Measurements from ENCODE around the gene XCR1.

The XCR1 gene

GRCh38 chr3:45991341-45991740 is 35.9 kb downstream of the XCR1 start:
- H3K9me3 ChIP-seq (ENCODE audit: control insufficient read depth, low read length), result no peaks in the 10 kb centered on the region

GRCh38 chr3:45990181-45990580 is 37.1 kb downstream of the XCR1 start:
- Histone ChIP-seq H3K4me3 (ENCODE audit: extremely low read depth, insufficient read depth, low read length, poor library complexity, severe bottlenecking) (no peak overlapping the region), H3K27ac (ENCODE audit: low read depth, low read length, severe bottlenecking) (no peak overlapping the region), H3K4me1 (ENCODE audit: control insufficient read depth, insufficient read depth, low read length, poor library complexity, severe bottlenecking) (peaks cover 42% of the 10 kb centered on the region), H3K36me3 (ENCODE audit: control insufficient read depth, insufficient read depth, low read length) (peaks cover 4% of the 10 kb centered on the region), H3K9me3 (ENCODE audit: control insufficient read depth, low read length) (no peaks in the 10 kb centered on the region)
- WGBS, 2 experiments (ENCODE audit: insufficient coverage in 2 of 2), result 57 to 73% methylated on average over 1 to 3 of the region's 3 CpGs

More at GRCh38 chr3:45991341-45991740, 35.9 kb downstream of the XCR1 start:
- peaks cover 37% of the 10 kb centered on the region for H3K4me1 ChIP-seq (ENCODE audit: control insufficient read depth, insufficient read depth, low read length, poor library complexity, severe bottlenecking)
- no peak overlapping the region for H3K4me3 ChIP-seq (ENCODE audit: extremely low read depth, insufficient read depth, low read length, poor library complexity, severe bottlenecking)
- 100% methylated on average over 2 of the region's 6 CpGs for WGBS, 2 experiments (ENCODE audit: insufficient coverage in 2 of 2)
- peaks cover 4% of the 10 kb centered on the region for H3K36me3 ChIP-seq (ENCODE audit: control insufficient read depth, insufficient read depth, low read length)
- H3K27ac ChIP-seq (ENCODE audit: low read depth, low read length, severe bottlenecking), result no peak overlapping the region

GRCh38 chr3:45988804-45989203 is 38.5 kb downstream of the XCR1 start:
- H3K9me3 ChIP-seq (ENCODE audit: control insufficient read depth, low read length), result no peaks in the 10 kb centered on the region
- H3K4me1 ChIP-seq (ENCODE audit: control insufficient read depth, insufficient read depth, low read length, poor library complexity, severe bottlenecking), result peaks cover 41% of the 10 kb centered on the region
- peaks cover 14% of the 10 kb centered on the region for H3K36me3 ChIP-seq (ENCODE audit: control insufficient read depth, insufficient read depth, low read length)
- H3K27ac ChIP-seq (ENCODE audit: low read depth, low read length, severe bottlenecking), result no peak overlapping the region
- 80 to 100% methylated on average over 1 of the region's 2 CpGs for WGBS, 2 experiments (ENCODE audit: insufficient coverage in 2 of 2)
- H3K4me3 ChIP-seq (ENCODE audit: extremely low read depth, insufficient read depth, low read length, poor library complexity, severe bottlenecking), result no peak overlapping the region

- peaks cover 40% of the 10 kb centered on the region for H3K4me1 ChIP-seq (ENCODE audit: control insufficient read depth, insufficient read depth, low read length, poor library complexity, severe bottlenecking)
These were observed 38.9 kb downstream of the XCR1 start for GRCh38 chr3:45988362-45988761.

GRCh38 chr3:45987368-45988291 is 39.7 kb downstream of the XCR1 start:
- WGBS, 2 experiments (ENCODE audit: insufficient coverage in 2 of 2), result 97 to 100% methylated on average over 5 to 7 of the region's 8 CpGs
- no peak overlapping the region for H3K27ac ChIP-seq (ENCODE audit: low read depth, low read length, severe bottlenecking)
- H3K36me3 ChIP-seq (ENCODE audit: control insufficient read depth, insufficient read depth, low read length), result peaks cover 26% of the 10 kb centered on the region
- peaks cover 32% of the 10 kb centered on the region for H3K4me1 ChIP-seq (ENCODE audit: control insufficient read depth, insufficient read depth, low read length, poor library complexity, severe bottlenecking)
- H3K4me3 ChIP-seq (ENCODE audit: extremely low read depth, insufficient read depth, low read length, poor library complexity, severe bottlenecking), result no peak overlapping the region
- no peaks in the 10 kb centered on the region for H3K9me3 ChIP-seq (ENCODE audit: control insufficient read depth, low read length)

More at GRCh38 chr3:45988362-45988761, 38.9 kb downstream of the XCR1 start:
- Histone ChIP-seq H3K4me3 (ENCODE audit: extremely low read depth, insufficient read depth, low read length, poor library complexity, severe bottlenecking) (no peak overlapping the region), H3K27ac (ENCODE audit: low read depth, low read length, severe bottlenecking) (no peak overlapping the region), H3K36me3 (ENCODE audit: control insufficient read depth, insufficient read depth, low read length) (peaks cover 19% of the 10 kb centered on the region), H3K9me3 (ENCODE audit: control insufficient read depth, low read length) (no peaks in the 10 kb centered on the region)
- 93 to 100% methylated on average over 4 of the region's 4 CpGs for WGBS, 2 experiments (ENCODE audit: insufficient coverage in 2 of 2)

GRCh38 chr3:45986303-45986982 is 40.8 kb downstream of the XCR1 start:
- Histone ChIP-seq H3K9me3 (ENCODE audit: control insufficient read depth, low read length) (no peaks in the 10 kb centered on the region), H3K4me3 (ENCODE audit: extremely low read depth, insufficient read depth, low read length, poor library complexity, severe bottlenecking) (no peak overlapping the region), H3K4me1 (ENCODE audit: control insufficient read depth, insufficient read depth, low read length, poor library complexity, severe bottlenecking) (peaks cover 37% of the 10 kb centered on the region), H3K27ac (ENCODE audit: low read depth, low read length, severe bottlenecking) (peak overlapping the region; percentile 80), H3K36me3 (ENCODE audit: control insufficient read depth, insufficient read depth, low read length) (peaks cover 33% of the 10 kb centered on the region)
- WGBS, 2 experiments (ENCODE audit: insufficient coverage in 2 of 2), result 78 to 82% methylated on average over 2 to 5 of the region's 5 CpGs

- Histone ChIP-seq H3K4me1 (ENCODE audit: control insufficient read depth, insufficient read depth, low read length, poor library complexity, severe bottlenecking) (peaks cover 39% of the 10 kb centered on the region), H3K9me3 (ENCODE audit: control insufficient read depth, low read length) (no peaks in the 10 kb centered on the region), H3K36me3 (ENCODE audit: control insufficient read depth, insufficient read depth, low read length) (peaks cover 31% of the 10 kb centered on the region), H3K27ac (ENCODE audit: low read depth, low read length, severe bottlenecking) (peak overlapping the region; percentile 80), H3K4me3 (ENCODE audit: extremely low read depth, insufficient read depth, low read length, poor library complexity, severe bottlenecking) (no peak overlapping the region)
- WGBS, 2 experiments (ENCODE audit: insufficient coverage in 2 of 2), result 92 to 93% methylated on average over 8 to 9 of the region's 13 CpGs
These were observed 41.6 kb downstream of the XCR1 start for GRCh38 chr3:45985532-45986302.

GRCh38 chr3:45984331-45985312 is 42.7 kb downstream of the XCR1 start:
- Histone ChIP-seq H3K4me1 (ENCODE audit: control insufficient read depth, insufficient read depth, low read length, poor library complexity, severe bottlenecking) (peaks cover 39% of the 10 kb centered on the region), H3K27ac (ENCODE audit: low read depth, low read length, severe bottlenecking) (peak overlapping the region; percentile 2), H3K9me3 (ENCODE audit: control insufficient read depth, low read length) (no peaks in the 10 kb centered on the region), H3K36me3 (ENCODE audit: control insufficient read depth, insufficient read depth, low read length) (peaks cover 41% of the 10 kb centered on the region), H3K4me3 (ENCODE audit: extremely low read depth, insufficient read depth, low read length, poor library complexity, severe bottlenecking) (no peak overlapping the region)
- 94 to 95% methylated on average over 7 of the region's 8 CpGs for WGBS, 2 experiments (ENCODE audit: insufficient coverage in 2 of 2)

- 94 to 97% methylated on average over 3 of the region's 3 CpGs for WGBS, 2 experiments (ENCODE audit: insufficient coverage in 2 of 2)
These were observed 43.5 kb downstream of the XCR1 start for GRCh38 chr3:45983770-45984169.

More at GRCh38 chr3:45983770-45984169, 43.5 kb downstream of the XCR1 start:
- Histone ChIP-seq H3K27ac (ENCODE audit: low read depth, low read length, severe bottlenecking) (no peak overlapping the region), H3K9me3 (ENCODE audit: control insufficient read depth, low read length) (no peaks in the 10 kb centered on the region), H3K36me3 (ENCODE audit: control insufficient read depth, insufficient read depth, low read length) (peaks cover 50% of the 10 kb centered on the region), H3K4me1 (ENCODE audit: control insufficient read depth, insufficient read depth, low read length, poor library complexity, severe bottlenecking) (peaks cover 39% of the 10 kb centered on the region), H3K4me3 (ENCODE audit: extremely low read depth, insufficient read depth, low read length, poor library complexity, severe bottlenecking) (no peak overlapping the region)

Data from mesodermal cell (in vitro differentiated cells).